ENCODE results near the gene SLC30A10.

DNA sequence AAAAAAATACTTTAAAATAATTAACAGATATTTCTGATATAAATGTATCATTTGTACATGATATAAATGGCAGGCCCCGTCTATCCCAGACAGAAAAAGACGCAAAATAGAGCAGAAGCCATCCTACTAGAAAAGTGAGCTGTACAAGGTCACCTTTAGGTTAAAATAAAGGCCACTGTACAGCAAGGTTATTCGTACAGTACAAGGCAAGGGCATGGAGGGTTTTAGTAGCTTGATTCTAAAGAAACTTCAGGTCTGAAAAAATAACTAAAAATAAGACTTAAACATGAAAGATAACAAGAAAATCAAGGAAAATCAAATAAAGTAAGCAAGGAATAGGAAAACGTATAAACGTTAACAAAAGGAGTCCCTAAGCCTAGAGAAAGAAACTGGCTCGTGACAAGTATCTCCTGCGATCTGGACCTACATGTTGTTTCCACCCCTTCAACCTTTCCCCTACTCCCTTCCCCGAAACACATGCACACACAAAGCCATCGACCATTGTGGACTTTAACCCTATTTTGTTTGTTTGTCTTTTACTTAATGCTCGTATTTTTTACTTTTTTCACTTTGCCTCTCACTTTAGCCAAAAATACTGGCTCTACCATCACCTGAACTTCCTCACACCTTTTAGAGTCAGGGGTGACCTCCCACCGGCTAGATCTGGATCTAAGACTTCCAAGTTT, 26.5 kb upstream of the SLC30A10 start:
- TF ChIP-seq CTCF (conservative IDR thresholded peaks at IDR 0.05; ENCODE audit: low read depth, low read length): no peak
- TF ChIP-seq EZH2 (IDR thresholded peaks at IDR 0.05; ENCODE audit: borderline replicate concordance, low read depth, low read length, poor library complexity, severe bottlenecking): no peak
